Measurements from ENCODE around the gene LEMD2. TPM values are rescaled to one million over a fixed set of nuclear protein-coding genes. Genes with fewer than 3 reads are reported as not detected.

The LEMD2 gene
- polyA plus RNA-seq, 1 of the 3 experiments (the other 2 are of a cell fraction): 56.5 TPM

DNA sequence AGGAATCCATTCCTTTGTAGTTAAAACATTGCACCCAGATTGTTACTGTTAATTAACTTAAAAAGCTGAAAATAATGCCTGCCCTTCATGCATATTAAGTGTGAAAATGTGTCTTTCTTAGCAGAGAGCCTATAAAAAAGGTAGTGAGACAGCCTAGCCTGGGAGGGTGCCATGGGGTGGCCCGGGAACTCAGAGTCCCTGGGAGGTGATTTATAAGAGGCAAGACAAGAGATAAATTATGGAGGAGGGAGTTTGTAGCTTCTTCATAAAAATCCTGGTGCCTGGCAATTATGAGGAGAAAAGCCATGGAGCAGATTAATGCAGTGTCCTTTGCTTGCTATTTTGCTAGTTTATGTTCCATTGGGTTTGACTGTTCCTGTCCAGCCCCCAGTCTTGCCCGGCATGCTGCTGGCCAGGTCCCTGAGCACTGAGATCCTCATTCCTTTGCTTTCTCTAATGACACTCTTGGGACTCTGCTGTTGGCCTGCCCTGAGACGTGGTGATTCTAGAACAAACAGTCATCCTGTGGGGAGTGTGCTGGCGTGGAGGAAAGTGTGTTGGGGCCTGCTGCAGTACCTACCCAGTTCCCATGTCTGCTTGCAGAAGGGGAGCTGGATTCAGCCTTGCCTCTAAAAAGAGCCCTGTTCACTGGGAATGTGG, 10.7 kb upstream of the LEMD2 start:
- no peak overlapping the region for H2AFZ ChIP-seq (ENCODE audit: low read depth)
- POLR2A ChIA-PET: no interaction called here
- DNase-seq: no peak
- WGBS (ENCODE audit: low lambda C conversion rate): 58% methylated on average over 4 of the region's 4 CpGs
- CTCF ChIA-PET: interaction anchor here (0.6 kb wide), 1 partner anchor 13 kb away, joined by 3 read pairs; no protein-coding TSS in a partner anchor
- H3K27me3 ChIP-seq (ENCODE audit: insufficient read depth): no peaks in the 10 kb centered on the region
- no peaks in the 10 kb centered on the region for H3K36me3 ChIP-seq (replicated peaks in 1 of 2; ENCODE audit: control insufficient read depth in 1 of 2, insufficient read depth in 2 of 2, low read length in 1 of 2)
- H3K9ac ChIP-seq: no peak overlapping the region
- H3K79me2 ChIP-seq (ENCODE audit: insufficient read depth): no peaks in the 10 kb centered on the region
- TF ChIP-seq GATA2 (CRISPR knock-in tag; IDR thresholded peaks at IDR 0.05) (no peak), FOXJ3 (CRISPR knock-in tag; IDR thresholded peaks at IDR 0.05) (no peak), MAX (IDR thresholded peaks at IDR 0.05; ENCODE audit: low read depth) (no peak), POLR2AphosphoS5 (IDR thresholded peaks at IDR 0.05; ENCODE audit: low read depth, low read length) (no peak), RCOR1 (IDR thresholded peaks at IDR 0.05; ENCODE audit: low read length) (no peak), FOXM1 (IDR thresholded peaks at IDR 0.05; ENCODE audit: low read depth) (no peak)
- TF ChIP-seq, protein P1, sequence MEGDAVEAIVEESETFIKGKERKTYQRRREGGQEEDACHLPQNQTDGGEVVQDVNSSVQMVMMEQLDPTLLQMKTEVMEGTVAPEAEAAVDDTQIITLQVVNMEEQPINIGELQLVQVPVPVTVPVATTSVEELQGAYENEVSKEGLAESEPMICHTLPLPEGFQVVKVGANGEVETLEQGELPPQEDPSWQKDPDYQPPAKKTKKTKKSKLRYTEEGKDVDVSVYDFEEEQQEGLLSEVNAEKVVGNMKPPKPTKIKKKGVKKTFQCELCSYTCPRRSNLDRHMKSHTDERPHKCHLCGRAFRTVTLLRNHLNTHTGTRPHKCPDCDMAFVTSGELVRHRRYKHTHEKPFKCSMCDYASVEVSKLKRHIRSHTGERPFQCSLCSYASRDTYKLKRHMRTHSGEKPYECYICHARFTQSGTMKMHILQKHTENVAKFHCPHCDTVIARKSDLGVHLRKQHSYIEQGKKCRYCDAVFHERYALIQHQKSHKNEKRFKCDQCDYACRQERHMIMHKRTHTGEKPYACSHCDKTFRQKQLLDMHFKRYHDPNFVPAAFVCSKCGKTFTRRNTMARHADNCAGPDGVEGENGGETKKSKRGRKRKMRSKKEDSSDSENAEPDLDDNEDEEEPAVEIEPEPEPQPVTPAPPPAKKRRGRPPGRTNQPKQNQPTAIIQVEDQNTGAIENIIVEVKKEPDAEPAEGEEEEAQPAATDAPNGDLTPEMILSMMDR (IDR thresholded peaks at IDR 0.05): no peak
- TF ChIP-seq, protein P2, sequence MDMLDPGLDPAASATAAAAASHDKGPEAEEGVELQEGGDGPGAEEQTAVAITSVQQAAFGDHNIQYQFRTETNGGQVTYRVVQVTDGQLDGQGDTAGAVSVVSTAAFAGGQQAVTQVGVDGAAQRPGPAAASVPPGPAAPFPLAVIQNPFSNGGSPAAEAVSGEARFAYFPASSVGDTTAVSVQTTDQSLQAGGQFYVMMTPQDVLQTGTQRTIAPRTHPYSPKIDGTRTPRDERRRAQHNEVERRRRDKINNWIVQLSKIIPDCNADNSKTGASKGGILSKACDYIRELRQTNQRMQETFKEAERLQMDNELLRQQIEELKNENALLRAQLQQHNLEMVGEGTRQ (IDR thresholded peaks at IDR 0.05; ENCODE audit: borderline replicate concordance, low read depth, low read length): no peak
- no peaks in the 10 kb centered on the region for H3K9me2 ChIP-seq
- H3K27ac ChIP-seq (ENCODE audit: low read depth in 2 of 2, low read length in 1 of 2): no peak overlapping the region
- H3K4me2 ChIP-seq: no peak overlapping the region
- H3K9me3 ChIP-seq: no peaks in the 10 kb centered on the region
- no peaks in the 10 kb centered on the region for H3F3A ChIP-seq (replicated peaks; ENCODE audit: insufficient read depth)
- H3K4me3 ChIP-seq (ENCODE audit: low read depth in 2 of 2, low read length in 1 of 2): no peak overlapping the region
- H3K4me1 ChIP-seq (ENCODE audit: control insufficient read depth in 1 of 2, insufficient read depth in 2 of 2, low read depth in 1 of 2, low read length in 1 of 2): peaks cover 0 to 21% of the 10 kb centered on the region in 2 experiments; a peak in 1 of 4 replicates
- H4K20me1 ChIP-seq (ENCODE audit: insufficient read depth): no peaks in the 10 kb centered on the region

GRCh38 chr6:33798343-33798848, 9.5 kb upstream of the LEMD2 start:
- H3K4me3 ChIP-seq (ENCODE audit: low read depth in 2 of 2, low read length in 1 of 2): no peak overlapping the region
- TF ChIP-seq NFIC (IDR thresholded peaks at IDR 0.05; ENCODE audit: borderline replicate concordance): no peak
- no peak for TF ChIP-seq EP300 (IDR thresholded peaks at IDR 0.05; ENCODE audit: borderline replicate concordance in 1 of 2, low read depth in 1 of 2, low read length in 1 of 2)
- TF ChIP-seq POLR2AphosphoS5 (IDR thresholded peaks at IDR 0.05; ENCODE audit: low read depth, low read length): no peak
- no peak for TF ChIP-seq TEAD4 (IDR thresholded peaks at IDR 0.05; ENCODE audit: borderline replicate concordance, insufficient read depth)
- TF ChIP-seq, protein P2 (IDR thresholded peaks at IDR 0.05; ENCODE audit: borderline replicate concordance, low read depth, low read length): no peak
- TF ChIP-seq JUND (IDR thresholded peaks at IDR 0.05): no peak
- no peak for TF ChIP-seq CHD2 (IDR thresholded peaks at IDR 0.05; ENCODE audit: low read length, partially characterized antibody)
- TF ChIP-seq, protein P3, sequence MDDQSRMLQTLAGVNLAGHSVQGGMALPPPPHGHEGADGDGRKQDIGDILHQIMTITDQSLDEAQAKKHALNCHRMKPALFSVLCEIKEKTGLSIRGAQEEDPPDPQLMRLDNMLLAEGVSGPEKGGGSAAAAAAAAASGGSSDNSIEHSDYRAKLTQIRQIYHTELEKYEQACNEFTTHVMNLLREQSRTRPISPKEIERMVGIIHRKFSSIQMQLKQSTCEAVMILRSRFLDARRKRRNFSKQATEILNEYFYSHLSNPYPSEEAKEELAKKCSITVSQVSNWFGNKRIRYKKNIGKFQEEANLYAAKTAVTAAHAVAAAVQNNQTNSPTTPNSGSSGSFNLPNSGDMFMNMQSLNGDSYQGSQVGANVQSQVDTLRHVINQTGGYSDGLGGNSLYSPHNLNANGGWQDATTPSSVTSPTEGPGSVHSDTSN (IDR thresholded peaks at IDR 0.05): no peak
- TF ChIP-seq RAD21 (IDR thresholded peaks at IDR 0.05; ENCODE audit: low read length): no peak
- TF ChIP-seq, protein P4, sequence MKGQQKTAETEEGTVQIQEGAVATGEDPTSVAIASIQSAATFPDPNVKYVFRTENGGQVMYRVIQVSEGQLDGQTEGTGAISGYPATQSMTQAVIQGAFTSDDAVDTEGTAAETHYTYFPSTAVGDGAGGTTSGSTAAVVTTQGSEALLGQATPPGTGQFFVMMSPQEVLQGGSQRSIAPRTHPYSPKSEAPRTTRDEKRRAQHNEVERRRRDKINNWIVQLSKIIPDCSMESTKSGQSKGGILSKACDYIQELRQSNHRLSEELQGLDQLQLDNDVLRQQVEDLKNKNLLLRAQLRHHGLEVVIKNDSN (IDR thresholded peaks at IDR 0.05; ENCODE audit: borderline replicate concordance, low read depth): no peak
- no peak for TF ChIP-seq ELF1 (IDR thresholded peaks at IDR 0.05)
- no peak for TF ChIP-seq NRF1 (IDR thresholded peaks at IDR 0.05; ENCODE audit: low read depth, low read length)
- no peak for TF ChIP-seq MAX (IDR thresholded peaks at IDR 0.05; ENCODE audit: low read depth)
- no peaks in the 10 kb centered on the region for H3F3A ChIP-seq (replicated peaks; ENCODE audit: insufficient read depth)
- peaks cover 0 to 22% of the 10 kb centered on the region in 2 experiments; a peak in 1 of 4 replicates for H3K4me1 ChIP-seq (ENCODE audit: control insufficient read depth in 1 of 2, insufficient read depth in 2 of 2, low read depth in 1 of 2, low read length in 1 of 2)
- no peaks in the 10 kb centered on the region for H3K27me3 ChIP-seq (ENCODE audit: insufficient read depth)
- ChIA-PET CTCF (interaction anchor here (0.6 to 1.8 kb wide), 4 partner anchors 9 to 239 kb away, joined by 3 read pairs; no protein-coding TSS in a partner anchor), POLR2A (no interaction called here)
- H3K9ac ChIP-seq: no peak overlapping the region
- WGBS (ENCODE audit: low lambda C conversion rate): 74% methylated on average over 9 of the region's 13 CpGs
- no peaks in the 10 kb centered on the region for H3K79me2 ChIP-seq (ENCODE audit: insufficient read depth)
- H4K20me1 ChIP-seq (ENCODE audit: insufficient read depth): no peaks in the 10 kb centered on the region
- no peak overlapping the region for H2AFZ ChIP-seq (ENCODE audit: low read depth)
- H3K9me2 ChIP-seq: no peaks in the 10 kb centered on the region
- H3K27ac ChIP-seq (ENCODE audit: low read depth in 2 of 2, low read length in 1 of 2): no peak overlapping the region
- no peaks in the 10 kb centered on the region for H3K36me3 ChIP-seq (replicated peaks in 1 of 2; ENCODE audit: control insufficient read depth in 1 of 2, insufficient read depth in 2 of 2, low read length in 1 of 2)
- no peak overlapping the region for H3K4me2 ChIP-seq
- no peak for DNase-seq
- no peaks in the 10 kb centered on the region for H3K9me3 ChIP-seq
